HFF-Myc (cell line): ENCODE results near the gene KLHDC4.
"Not testable (repeated sequence)": the region's sequence is repeated elsewhere in the genome, so short reads cannot be mapped to it uniquely, and the experiment has no call there.

Experiments used
- DNase-seq: peaks from one replicate; pipeline ENCODE4 v3.0.0-alpha.2; 2011; ENCODE audit warnings: low read depth; ENCODE audit errors: extremely low read depth
- H3K4me3 ChIP-seq: replicated peaks from 2 replicates; pipeline ENCODE4 v1.5.1; 2011; ENCODE audit warnings: low read depth, mild to moderate bottlenecking, control low read depth, low read length
- TF ChIP-seq, protein P1 (sequence below): IDR thresholded peaks from 2 replicates; pipeline ENCODE4 v1.5.1; 2012; ENCODE audit warnings: mild to moderate bottlenecking, low read depth, low read length, control low read depth; ENCODE audit errors: missing control alignments

KLHDC4 gene

GRCh38 chr16:87782033-87782432, 16.2 kb upstream of the KLHDC4 start:
- TF ChIP-seq, protein P1, sequence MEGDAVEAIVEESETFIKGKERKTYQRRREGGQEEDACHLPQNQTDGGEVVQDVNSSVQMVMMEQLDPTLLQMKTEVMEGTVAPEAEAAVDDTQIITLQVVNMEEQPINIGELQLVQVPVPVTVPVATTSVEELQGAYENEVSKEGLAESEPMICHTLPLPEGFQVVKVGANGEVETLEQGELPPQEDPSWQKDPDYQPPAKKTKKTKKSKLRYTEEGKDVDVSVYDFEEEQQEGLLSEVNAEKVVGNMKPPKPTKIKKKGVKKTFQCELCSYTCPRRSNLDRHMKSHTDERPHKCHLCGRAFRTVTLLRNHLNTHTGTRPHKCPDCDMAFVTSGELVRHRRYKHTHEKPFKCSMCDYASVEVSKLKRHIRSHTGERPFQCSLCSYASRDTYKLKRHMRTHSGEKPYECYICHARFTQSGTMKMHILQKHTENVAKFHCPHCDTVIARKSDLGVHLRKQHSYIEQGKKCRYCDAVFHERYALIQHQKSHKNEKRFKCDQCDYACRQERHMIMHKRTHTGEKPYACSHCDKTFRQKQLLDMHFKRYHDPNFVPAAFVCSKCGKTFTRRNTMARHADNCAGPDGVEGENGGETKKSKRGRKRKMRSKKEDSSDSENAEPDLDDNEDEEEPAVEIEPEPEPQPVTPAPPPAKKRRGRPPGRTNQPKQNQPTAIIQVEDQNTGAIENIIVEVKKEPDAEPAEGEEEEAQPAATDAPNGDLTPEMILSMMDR = no peak
- no peak for DNase-seq
- no peak overlapping the region for H3K4me3 ChIP-seq

GRCh38 chr16:87780385-87780989, 14.7 kb upstream of the KLHDC4 start:
- TF ChIP-seq, protein P1 = no peak
- H3K4me3 ChIP-seq = no peak overlapping the region
- no peak for DNase-seq

GRCh38 chr16:87778830-87779579, 13.2 kb upstream of the KLHDC4 start:
- peak; percentile 85 for DNase-seq
- H3K4me3 ChIP-seq = no peak overlapping the region
- TF ChIP-seq, protein P1 = peak; percentile 75

DNA sequence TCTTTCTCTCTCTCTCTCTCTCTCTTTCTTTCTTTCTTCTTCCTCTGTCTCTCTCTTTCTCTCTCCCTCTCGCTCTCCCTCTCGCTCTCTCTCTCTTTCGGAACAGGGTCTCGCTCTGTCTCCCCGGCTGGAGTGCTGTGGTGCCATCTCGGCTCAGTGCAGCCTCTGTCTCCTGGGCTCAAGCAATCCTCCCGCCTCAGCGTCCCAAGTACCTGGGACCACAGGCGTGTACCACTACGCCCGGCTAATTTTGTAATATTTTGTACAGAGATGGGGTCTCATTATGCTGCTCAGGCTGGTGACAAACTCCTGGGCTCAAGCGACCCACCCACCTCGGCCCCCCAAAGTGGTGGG, 12.7 kb upstream of the KLHDC4 start:
- no peak for DNase-seq
- no peak overlapping the region for H3K4me3 ChIP-seq
- TF ChIP-seq, protein P1 = no peak

GRCh38 chr16:87773836-87774235, 8.1 kb upstream of the KLHDC4 start:
- DNase-seq, H3K4me3 ChIP-seq: not testable (repeated sequence)

GRCh38 chr16:87767456-87767855, 1.7 kb upstream of the KLHDC4 start:
- not testable (repeated sequence) for DNase-seq, H3K4me3 ChIP-seq

DNA sequence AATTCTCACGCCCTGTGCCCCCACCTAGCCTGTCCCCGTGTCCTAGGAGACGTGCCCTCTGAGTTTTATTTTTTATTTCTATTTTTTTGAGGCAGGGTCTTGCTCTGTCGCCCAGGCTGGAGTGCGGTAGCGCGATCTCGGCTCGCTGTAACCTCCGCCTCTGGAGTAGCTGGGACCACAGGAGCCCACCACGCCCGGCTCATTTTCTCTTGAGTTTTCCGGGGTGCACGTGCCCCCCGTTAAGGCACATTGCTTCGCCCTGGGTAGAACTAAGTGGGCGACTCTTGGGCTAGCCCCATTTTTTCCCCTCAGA, 655 bp upstream of the KLHDC4 start:
- H3K4me3 ChIP-seq = peak overlapping the region; percentile 88
- TF ChIP-seq, protein P1 = no peak
- DNase-seq = no peak

DNA sequence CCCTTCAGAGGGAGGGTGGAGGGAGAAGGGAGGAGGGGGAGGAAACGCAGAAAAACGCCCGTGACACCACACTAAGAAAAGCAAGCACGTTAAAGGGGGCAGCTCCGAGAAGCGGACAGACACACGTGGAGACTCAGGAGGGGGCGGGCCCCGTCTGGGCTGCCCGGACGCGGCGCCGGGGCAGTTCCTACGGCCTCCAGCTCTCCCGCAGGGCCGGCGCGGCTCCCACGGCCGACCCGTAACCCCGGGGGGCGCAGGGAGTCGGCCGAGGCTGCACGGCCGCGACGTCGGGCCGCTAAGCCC, 362 bp downstream of the KLHDC4 start:
- peak overlapping the region; percentile 88 for H3K4me3 ChIP-seq
- TF ChIP-seq, protein P1 = no peak
- DNase-seq = no peak
